ENCODE results near the gene SLC4A9. TPM values are rescaled to one million over a fixed set of nuclear protein-coding genes. Genes with fewer than 3 reads are reported as not detected.

SLC4A9 gene
- total and polyA plus RNA-seq, 8 donors, result 0.12 to 1.0 (median 0.32) TPM; not detected in 2

- intact Hi-C loops (cut with DNase I), result no loop called here
- no peak for FAIRE-seq
- Histone ChIP-seq H3K4me3 (no peak overlapping the region), H3K4me1 (no peaks in the 10 kb centered on the region), H3K27me3 (no peaks in the 10 kb centered on the region), H3K9me3 (no peaks in the 10 kb centered on the region), H3K27ac (no peak overlapping the region), H3K36me3 (no peaks in the 10 kb centered on the region)
- no peak for TF ChIP-seq CTCF (IDR thresholded peaks at IDR 0.05)
- WGBS, 2 donors, result 81 to 92% methylated on average over 2 of the region's 2 CpGs
- DNase-seq, result no peak
- ATAC-seq, result no peak
Observed at GRCh38 chr5:140383300-140383699, 23.3 kb downstream of the SLC4A9 start.

DNA sequence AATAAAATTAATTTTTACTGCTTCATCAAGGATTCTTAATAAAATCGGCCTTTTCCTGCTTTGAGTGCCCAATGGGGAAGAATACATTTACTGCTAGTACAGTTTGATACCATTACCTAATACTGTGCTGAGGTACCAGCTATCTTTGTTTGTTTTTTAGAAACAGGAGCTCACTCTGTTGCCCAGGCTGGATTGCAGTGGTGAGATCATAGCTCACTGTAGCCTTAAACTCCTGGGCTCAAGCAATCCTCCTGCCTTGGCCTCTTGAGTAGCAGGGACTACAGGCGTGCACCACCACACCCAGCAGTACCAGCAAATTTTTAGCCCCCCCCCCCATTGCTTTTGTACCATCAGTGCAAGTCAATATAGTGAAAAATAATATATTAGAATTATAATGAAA, 28.1 kb downstream of the SLC4A9 start:
- H3K4me1 ChIP-seq, result no peaks in the 10 kb centered on the region
- FAIRE-seq, result no peak
- intact Hi-C loops (cut with DNase I), result no loop called here
- ATAC-seq, result peak in 1 of 4 donors; percentile 45
- no peak for DNase-seq
- no peaks in the 10 kb centered on the region for H3K27me3 ChIP-seq
- no peak overlapping the region for H3K27ac ChIP-seq
- no peak for TF ChIP-seq CTCF (IDR thresholded peaks at IDR 0.05)
- WGBS, 2 donors, result 73 to 78% methylated on average over 2 of the region's 2 CpGs
- H3K36me3 ChIP-seq, result no peaks in the 10 kb centered on the region
- H3K4me3 ChIP-seq, result no peak overlapping the region
- H3K9me3 ChIP-seq, result no peaks in the 10 kb centered on the region

DNA sequence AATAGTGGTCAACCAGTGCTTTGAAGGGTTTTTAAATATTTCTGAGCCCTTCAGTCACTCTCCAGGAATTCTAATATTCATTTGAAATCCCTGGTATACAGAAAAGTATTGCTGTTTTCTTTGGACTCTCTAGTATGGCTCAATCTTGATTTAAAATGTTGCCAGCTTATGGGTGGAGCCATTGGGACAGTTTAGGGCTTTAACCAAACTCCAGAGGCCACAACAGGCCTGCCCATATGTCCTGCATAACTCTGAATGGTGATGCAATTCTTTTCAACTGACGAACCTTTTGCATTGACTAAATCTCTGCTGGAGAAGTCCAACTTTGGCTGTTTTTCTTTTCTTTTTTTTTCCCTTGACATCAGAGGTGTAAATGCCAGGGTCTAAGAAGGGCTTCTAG, 31.3 kb downstream of the SLC4A9 start:
- no peak for FAIRE-seq
- no peak overlapping the region for H3K4me3 ChIP-seq
- no peak for DNase-seq
- H3K27me3 ChIP-seq, result no peaks in the 10 kb centered on the region
- intact Hi-C loops (cut with DNase I), result no loop called here
- WGBS, 2 donors, result 86 to 90% methylated on average over 1 of the region's 1 CpG
- no peaks in the 10 kb centered on the region for H3K4me1 ChIP-seq
- H3K27ac ChIP-seq, result no peak overlapping the region
- ATAC-seq, result no peak
- H3K9me3 ChIP-seq, result no peaks in the 10 kb centered on the region
- no peaks in the 10 kb centered on the region for H3K36me3 ChIP-seq
- no peak for TF ChIP-seq CTCF (IDR thresholded peaks at IDR 0.05)

GRCh38 chr5:140391732-140392131, 31.7 kb downstream of the SLC4A9 start:
- Histone ChIP-seq H3K27ac (no peak overlapping the region), H3K4me1 (no peaks in the 10 kb centered on the region), H3K9me3 (no peaks in the 10 kb centered on the region), H3K27me3 (no peaks in the 10 kb centered on the region), H3K36me3 (no peaks in the 10 kb centered on the region), H3K4me3 (no peak overlapping the region)
- ATAC-seq, result no peak
- FAIRE-seq, result no peak
- no peak for DNase-seq
- no peak for TF ChIP-seq CTCF (IDR thresholded peaks at IDR 0.05)
- WGBS, 2 donors, result 91 to 94% methylated on average over 1 of the region's 1 CpG
- intact Hi-C loops (cut with DNase I), result no loop called here

GRCh38 chr5:140393738-140394137, 33.7 kb downstream of the SLC4A9 start:
- intact Hi-C loops (cut with DNase I), result no loop called here
- Histone ChIP-seq H3K4me3 (no peak overlapping the region), H3K36me3 (no peaks in the 10 kb centered on the region), H3K4me1 (no peaks in the 10 kb centered on the region), H3K9me3 (no peaks in the 10 kb centered on the region), H3K27me3 (no peaks in the 10 kb centered on the region), H3K27ac (no peak overlapping the region)
- WGBS, 2 donors, result 89 to 95% methylated on average over 2 of the region's 2 CpGs
- DNase-seq (no peak), FAIRE-seq (no peak), ATAC-seq (no peak)
- TF ChIP-seq CTCF (IDR thresholded peaks at IDR 0.05), result no peak
